MCF 10A (cell line): ENCODE data around the gene NOX5. TPM values are rescaled to one million over a fixed set of nuclear protein-coding genes. Genes with fewer than 3 reads are reported as not detected.

Experiments used
- BruUV-seq: library from RNA; stranded (reverse); fragments of 400-500 nt; replicated peaks from 2 replicates; lab custom pipeline; 2021; lab: Mats Ljungman, UMichigan
- CTCF ChIA-PET: fragments of 300-600 bp; sonication (Branson Sonifier 250); formaldehyde crosslinking; extraction: SDS; loops from one replicate; lab custom pipeline; 2021; ENCODE audit warnings: antibody characterized with exemption, inconsistent platforms; lab: Yijun Ruan, JAX
- POLR2A ChIA-PET: fragments of 300-600, 350-650 bp; sonication (Branson Sonifier 250); formaldehyde crosslinking; extraction: SDS; loops from one replicate; lab custom pipeline; 2020; ENCODE audit warnings: antibody characterized with exemption, inconsistent platforms; lab: Yijun Ruan, JAX
- DNase-seq: peaks from one replicate; pipeline ENCODE4 v3.0.0-alpha.2; 2018; ENCODE audit not compliant: unreplicated experiment
- H3K27ac Mint-ChIP-seq: one replicate; pipeline ENCODE4 v1.8.0; 2022; ENCODE audit warnings: mild to moderate bottlenecking, low read depth, mixed read lengths; ENCODE audit not compliant: unreplicated experiment
- H3K27me3 Mint-ChIP-seq: one replicate; pipeline ENCODE4 v1.8.0; 2022; ENCODE audit warnings: mixed read lengths; ENCODE audit not compliant: insufficient read depth, unreplicated experiment
- H3K36me3 Mint-ChIP-seq: one replicate; pipeline ENCODE4 v1.8.0; 2022; ENCODE audit warnings: mild to moderate bottlenecking, moderate library complexity, mixed read lengths; ENCODE audit not compliant: insufficient read depth, unreplicated experiment
- H3K4me1 Mint-ChIP-seq: one replicate; pipeline ENCODE4 v1.8.0; 2022; ENCODE audit warnings: mixed read lengths; ENCODE audit not compliant: insufficient read depth, unreplicated experiment
- H3K4me3 Mint-ChIP-seq: one replicate; pipeline ENCODE4 v1.8.0; 2022; ENCODE audit warnings: mild to moderate bottlenecking, moderate library complexity, mixed read lengths; ENCODE audit not compliant: unreplicated experiment
- H3K9me3 Mint-ChIP-seq: one replicate; pipeline ENCODE4 v1.8.0; 2022; ENCODE audit warnings: mixed read lengths; ENCODE audit not compliant: unreplicated experiment
- CTCF ChIP-seq: fragments of 200-600 bp; IDR thresholded peaks from one replicate; pipeline ENCODE4 v1.8.0; 2022; ENCODE audit warnings: antibody characterized with exemption, mild to moderate bottlenecking; ENCODE audit not compliant: unreplicated experiment
- intact Hi-C: fragments of 100-400 bp; cut with micrococcal nuclease; formaldehyde crosslinking; loops from 2 replicates; pipeline ENCODE4 v1.14.1; 2022
- total RNA-seq: library from RNA; stranded (reverse); gene quantifications from 2 replicates; pipeline ENCODE4 v1.2.3, GENCODE V29; 2022

Gene NOX5
- total RNA-seq, 1 experiment from 2014 or later, result 1.4 TPM

DNA sequence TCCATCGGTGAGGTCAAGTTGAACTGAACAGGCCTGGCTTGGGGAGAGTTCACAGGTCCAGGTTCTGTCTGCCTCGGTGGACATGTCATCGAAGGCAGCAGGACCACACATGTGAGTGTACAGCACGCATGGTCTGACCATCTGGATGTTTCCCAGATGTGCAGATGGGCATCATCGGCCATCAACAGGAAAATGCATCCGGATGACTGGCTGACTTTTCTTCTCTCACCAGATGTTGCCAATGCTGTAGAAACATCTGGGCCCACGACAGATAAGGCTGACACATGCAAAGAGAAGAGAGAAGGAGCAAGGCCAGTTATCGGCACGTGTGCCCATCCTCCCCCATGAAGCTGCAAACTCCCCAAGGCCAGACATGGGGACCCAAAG lies 45.1 kb downstream of the NOX5 start:
- no peak overlapping the region for H3K4me3 Mint-ChIP-seq

DNA sequence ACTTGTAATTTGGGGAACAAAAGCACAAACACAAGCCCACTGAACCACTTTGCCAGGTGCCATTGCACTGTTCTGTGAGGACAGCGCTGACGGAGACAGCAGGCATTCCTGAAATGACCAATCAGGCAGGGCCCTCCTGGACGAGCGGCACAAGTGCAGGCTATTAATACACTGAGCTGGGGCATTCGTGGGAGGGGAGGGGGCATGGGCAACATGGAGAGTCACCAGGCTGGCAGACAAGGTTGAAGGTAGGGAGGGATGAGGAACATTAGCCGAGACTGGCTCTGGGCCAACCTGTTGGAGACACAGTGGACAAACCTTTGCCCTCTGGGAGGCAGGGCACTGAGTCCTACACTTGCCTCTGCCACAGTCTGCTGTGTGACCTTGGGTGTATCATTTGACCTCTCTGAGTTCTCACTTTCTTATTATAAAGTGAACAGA lies 45.6 kb downstream of the NOX5 start:
- TF ChIP-seq CTCF, result no peak
- Mint-ChIP-seq H3K4me1 (no peaks in the 10 kb centered on the region), H3K9me3 (no peaks in the 10 kb centered on the region), H3K27me3 (no peaks in the 10 kb centered on the region), H3K36me3 (no peaks in the 10 kb centered on the region), H3K4me3 (no peak overlapping the region), H3K27ac (no peak overlapping the region)
- intact Hi-C loops, result no loop called here
- no peak for DNase-seq
- CTCF ChIA-PET, result interaction anchor here (1.1 to 4.4 kb wide), 11 partner anchors 16 to 349 kb away, joined by 3 to 51 read pairs (median 5); no protein-coding TSS in a partner anchor
- POLR2A ChIA-PET, result no interaction called here
- no TSS peak for BruUV-seq

More for the DNA sequence above, 45.1 kb downstream of the NOX5 start:
- no peaks in the 10 kb centered on the region for H3K36me3 Mint-ChIP-seq
- no peak for DNase-seq
- H3K9me3 Mint-ChIP-seq, result no peaks in the 10 kb centered on the region
- H3K27ac Mint-ChIP-seq, result no peak overlapping the region
- POLR2A ChIA-PET, result interaction anchor here (1.0 kb wide), 1 partner anchor 335 kb away, joined by 3 read pairs; no protein-coding TSS in a partner anchor
- CTCF ChIA-PET, result interaction anchor here (0.6 to 4.4 kb wide), 24 partner anchors 9 to 403 kb away, joined by 3 to 51 read pairs (median 4); partner anchors contain the start of gene GLCE
- H3K27me3 Mint-ChIP-seq, result no peaks in the 10 kb centered on the region
- no TSS peak for BruUV-seq
- no peak for TF ChIP-seq CTCF
- no peaks in the 10 kb centered on the region for H3K4me1 Mint-ChIP-seq
- intact Hi-C loops, result loop anchor here (1.0 to 5.0 kb wide), 6 partner anchors 73 to 408 kb away; no protein-coding TSS in a partner anchor

DNA sequence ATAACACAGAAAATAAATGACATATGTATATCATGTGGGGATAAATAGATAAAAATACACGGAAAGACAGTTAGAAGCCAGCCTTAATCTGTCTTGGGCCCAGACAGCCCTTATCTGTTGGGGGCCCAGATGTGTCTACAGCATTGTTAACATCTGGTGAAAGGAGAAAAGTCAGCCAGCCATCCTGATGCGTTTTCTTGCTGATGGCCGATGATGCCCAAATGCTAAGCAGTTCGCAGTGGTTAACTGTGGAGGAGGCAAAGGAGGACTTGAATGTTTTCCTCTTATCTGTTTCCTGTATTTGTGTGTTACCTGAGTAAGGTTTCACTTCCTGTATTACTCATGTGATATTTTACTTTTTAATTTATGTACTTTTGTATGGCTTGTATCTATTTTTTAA lies 46.2 kb downstream of the NOX5 start:
- ChIA-PET POLR2A (no interaction called here), CTCF (no interaction called here)
- Mint-ChIP-seq H3K4me1 (no peaks in the 10 kb centered on the region), H3K36me3 (no peaks in the 10 kb centered on the region), H3K27me3 (no peaks in the 10 kb centered on the region), H3K27ac (no peak overlapping the region), H3K4me3 (no peak overlapping the region), H3K9me3 (no peaks in the 10 kb centered on the region)
- no TSS peak for BruUV-seq
- intact Hi-C loops, result no loop called here
- DNase-seq, result no peak
- TF ChIP-seq CTCF, result no peak

DNA sequence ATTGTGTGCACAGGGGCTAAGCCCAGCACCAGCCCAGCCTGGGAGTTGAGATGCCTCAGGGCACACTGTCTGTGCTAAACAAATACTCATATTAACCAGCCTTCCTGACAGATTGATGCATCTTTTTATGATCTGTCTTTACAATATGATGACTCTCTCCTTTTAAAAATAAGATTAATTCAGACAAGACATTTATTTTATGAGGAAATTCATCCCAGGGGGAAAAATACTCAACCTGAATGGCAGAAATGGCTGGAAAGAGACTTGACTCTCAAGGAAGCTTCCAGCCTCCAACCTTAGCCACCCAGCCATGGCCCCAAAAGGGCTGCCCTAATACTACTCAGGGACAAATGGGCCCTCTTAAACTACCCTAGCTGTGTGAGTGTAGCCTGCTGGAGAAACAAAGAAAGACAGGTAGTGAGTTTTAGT lies 46.9 kb downstream of the NOX5 start:
- POLR2A ChIA-PET, result no interaction called here
- no peaks in the 10 kb centered on the region for H3K4me1 Mint-ChIP-seq
- intact Hi-C loops, result no loop called here
- TF ChIP-seq CTCF, result no peak
- no peak overlapping the region for H3K27ac Mint-ChIP-seq
- H3K9me3 Mint-ChIP-seq, result no peaks in the 10 kb centered on the region
- H3K27me3 Mint-ChIP-seq, result no peaks in the 10 kb centered on the region
- no peaks in the 10 kb centered on the region for H3K36me3 Mint-ChIP-seq
- CTCF ChIA-PET, result interaction anchor here (0.5 to 0.7 kb wide), 2 partner anchors 67 to 327 kb away, joined by 3 read pairs; no protein-coding TSS in a partner anchor
- no TSS peak for BruUV-seq
- H3K4me3 Mint-ChIP-seq, result no peak overlapping the region
- no peak for DNase-seq
